ENCODE results near the gene E2F4. TPM values are rescaled to one million over a fixed set of nuclear protein-coding genes. Genes with fewer than 3 reads are reported as not detected.

E2F4 gene
- total RNA-seq, 1 donor from 2014 or later: 43.4 TPM

DNA sequence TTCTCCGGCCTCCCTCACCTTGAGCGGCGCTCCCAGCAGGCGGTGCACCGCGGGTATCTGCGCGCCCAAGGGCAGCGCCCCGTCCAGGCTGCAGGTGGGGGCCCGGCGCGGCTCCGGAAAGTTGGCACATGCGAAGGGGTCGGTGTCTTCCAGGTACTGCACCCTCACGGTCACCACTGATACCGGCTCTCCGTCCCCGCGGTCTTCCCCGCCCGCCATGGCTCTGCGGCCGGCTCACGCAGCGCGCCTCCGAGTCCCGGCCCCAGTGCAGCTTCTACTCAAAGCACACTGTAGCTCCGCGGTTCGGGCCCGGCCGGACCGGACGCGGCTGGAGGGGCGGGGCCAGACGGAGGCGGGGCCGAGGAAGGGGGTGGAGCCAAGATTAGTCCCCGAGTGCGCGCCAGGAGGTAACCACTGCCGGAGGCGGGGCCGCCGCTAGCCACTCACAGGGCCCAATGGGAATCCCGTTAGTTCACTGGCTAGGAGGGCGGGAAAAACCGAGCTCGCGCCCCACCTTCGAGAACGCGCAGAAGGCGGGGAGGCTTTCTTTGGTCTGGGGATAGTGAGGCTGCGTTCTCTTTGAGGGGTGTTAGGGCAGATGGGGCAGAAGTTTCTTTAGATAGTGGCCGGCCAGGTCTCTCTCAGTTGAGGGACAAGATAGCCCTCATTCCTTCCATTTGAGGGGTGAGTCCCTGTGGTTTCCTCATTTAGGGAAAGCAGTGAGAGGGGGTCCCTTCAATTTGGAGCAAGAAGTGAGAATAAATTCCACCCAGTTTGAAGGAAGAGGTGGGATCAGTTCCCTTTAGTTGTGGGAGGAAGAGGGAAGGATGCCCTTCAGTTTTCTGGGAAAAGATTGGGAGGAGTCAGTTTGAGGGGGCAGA is 55.5 kb downstream of the E2F4 start, which contains the start of gene FHOD1:
TSS of gene FHOD1 (minus strand) at position 290 of the 881 bp plus-strand sequence. CDS start at position 219, 71 bp downstream.
- peak; percentile 99 for DNase-seq (ENCODE audit: extremely low spot score, unreplicated experiment)
- Mint-ChIP-seq H3K9me3 (ENCODE audit: unreplicated experiment) (no peaks in the 10 kb centered on the region), H3K27ac (ENCODE audit: unreplicated experiment) (peak within 1 kb of the TSS; percentile 95), H3K4me1 (ENCODE audit: unreplicated experiment) (peaks cover 50% of the 10 kb centered on the region), H3K36me3 (ENCODE audit: unreplicated experiment) (no peaks in the 10 kb centered on the region), H3K4me3 (ENCODE audit: unreplicated experiment) (peak within 1 kb of the TSS; percentile 85), H3K27me3 (ENCODE audit: unreplicated experiment) (no peaks in the 10 kb centered on the region)
- TF ChIP-seq, protein P1, sequence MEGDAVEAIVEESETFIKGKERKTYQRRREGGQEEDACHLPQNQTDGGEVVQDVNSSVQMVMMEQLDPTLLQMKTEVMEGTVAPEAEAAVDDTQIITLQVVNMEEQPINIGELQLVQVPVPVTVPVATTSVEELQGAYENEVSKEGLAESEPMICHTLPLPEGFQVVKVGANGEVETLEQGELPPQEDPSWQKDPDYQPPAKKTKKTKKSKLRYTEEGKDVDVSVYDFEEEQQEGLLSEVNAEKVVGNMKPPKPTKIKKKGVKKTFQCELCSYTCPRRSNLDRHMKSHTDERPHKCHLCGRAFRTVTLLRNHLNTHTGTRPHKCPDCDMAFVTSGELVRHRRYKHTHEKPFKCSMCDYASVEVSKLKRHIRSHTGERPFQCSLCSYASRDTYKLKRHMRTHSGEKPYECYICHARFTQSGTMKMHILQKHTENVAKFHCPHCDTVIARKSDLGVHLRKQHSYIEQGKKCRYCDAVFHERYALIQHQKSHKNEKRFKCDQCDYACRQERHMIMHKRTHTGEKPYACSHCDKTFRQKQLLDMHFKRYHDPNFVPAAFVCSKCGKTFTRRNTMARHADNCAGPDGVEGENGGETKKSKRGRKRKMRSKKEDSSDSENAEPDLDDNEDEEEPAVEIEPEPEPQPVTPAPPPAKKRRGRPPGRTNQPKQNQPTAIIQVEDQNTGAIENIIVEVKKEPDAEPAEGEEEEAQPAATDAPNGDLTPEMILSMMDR (IDR thresholded peaks at IDR 0.05): no peak

DNA sequence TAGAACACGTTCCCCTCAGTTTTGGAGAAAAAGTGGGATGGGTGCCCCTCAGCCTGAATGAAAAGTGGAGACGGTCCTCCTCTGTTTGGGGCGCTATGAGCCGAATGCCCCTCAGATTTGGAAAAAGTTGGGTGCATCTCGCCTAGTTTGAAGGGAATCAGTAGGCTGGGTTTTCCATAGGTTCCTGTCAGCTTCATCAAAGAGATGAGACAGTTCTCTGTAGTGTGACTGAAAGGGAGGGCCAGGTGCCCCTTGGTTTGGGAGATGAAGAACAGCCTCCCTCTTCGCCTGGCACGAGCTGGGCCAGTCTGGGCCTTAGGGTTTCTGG is 56.1 kb downstream of the E2F4 start:
- TF ChIP-seq, protein P1 (IDR thresholded peaks at IDR 0.05): no peak
- Mint-ChIP-seq H3K9me3 (ENCODE audit: unreplicated experiment) (no peaks in the 10 kb centered on the region), H3K27me3 (ENCODE audit: unreplicated experiment) (no peaks in the 10 kb centered on the region), H3K4me3 (ENCODE audit: unreplicated experiment) (peak overlapping the region; percentile 85), H3K36me3 (ENCODE audit: unreplicated experiment) (no peaks in the 10 kb centered on the region), H3K27ac (ENCODE audit: unreplicated experiment) (peak overlapping the region; percentile 95), H3K4me1 (ENCODE audit: unreplicated experiment) (peaks cover 47% of the 10 kb centered on the region)
- no peak for DNase-seq (ENCODE audit: extremely low spot score, unreplicated experiment)

Small RNA genes lying within 50 kb of the gene (microRNA-seq; reads per million reads assigned to microRNA genes)
- gene MIR328 (ENCODE audit: unreplicated experiment): 163 reads per million, percentile 57 among the genes with 10 or more reads in this experiment

Other genes starting within 250 kb of the E2F4 start
- 0.24 and 0.73 TPM in 2 replicates for gene CES3, start 230.9 kb upstream of the E2F4 start, total RNA-seq
- gene CES4A, start 203.6 kb upstream of the E2F4 start, total RNA-seq: 3.3 and 3.8 TPM in 2 replicates
- gene CBFB, start 163.0 kb upstream of the E2F4 start, total RNA-seq: 75.2 and 88.3 TPM in 2 replicates
- 19.5 and 19.8 TPM in 2 replicates for gene PHAF1, start 82.2 kb upstream of the E2F4 start, total RNA-seq
- gene B3GNT9, start 41.2 kb upstream of the E2F4 start, total RNA-seq: 44.1 and 44.9 TPM in 2 replicates
- gene TRADD, start 32.2 kb upstream of the E2F4 start, total RNA-seq: 13.4 and 14.1 TPM in 2 replicates
- 12.8 and 15.5 TPM in 2 replicates for gene FBXL8, start 32.2 kb upstream of the E2F4 start, total RNA-seq
- 19.6 and 22.3 TPM in 2 replicates for gene HSF4, start 27.4 kb upstream of the E2F4 start, total RNA-seq
- 15.8 and 22.8 TPM in 2 replicates for gene NOL3, start 21.6 kb upstream of the E2F4 start, total RNA-seq
- 26.6 and 35.7 TPM in 2 replicates for gene MATCAP1, start 8.2 kb upstream of the E2F4 start, total RNA-seq
- gene EXOC3L1, start 2.0 kb upstream of the E2F4 start, total RNA-seq: not detected in 2 replicates
- gene ELMO3, start 7.0 kb downstream of the E2F4 start, total RNA-seq: 1.7 and 2.1 TPM in 2 replicates
- 41.0 and 44.5 TPM in 2 replicates for gene TMEM208, start 35.0 kb downstream of the E2F4 start, total RNA-seq
- 60.0 and 71.7 TPM in 2 replicates for gene FHOD1, start 55.3 kb downstream of the E2F4 start, total RNA-seq
- 4.2 and 4.4 TPM in 2 replicates for gene SLC9A5, start 56.8 kb downstream of the E2F4 start, total RNA-seq
- gene PLEKHG4, start 87.4 kb downstream of the E2F4 start, total RNA-seq: 10.1 and 11.4 TPM in 2 replicates
- gene KCTD19, start 134.6 kb downstream of the E2F4 start, total RNA-seq: 0.39 TPM in 1 of 2 replicates, not detected in the other
- not detected in 2 replicates for gene LRRC36, start 134.7 kb downstream of the E2F4 start, total RNA-seq
- 1.4 and 1.5 TPM in 2 replicates for gene TPPP3, start 201.3 kb downstream of the E2F4 start, total RNA-seq
- 13.5 and 15.4 TPM in 2 replicates for gene ZDHHC1, start 224.3 kb downstream of the E2F4 start, total RNA-seq
- gene HSD11B2, start 239.0 kb downstream of the E2F4 start, total RNA-seq: 0.40 and 0.68 TPM in 2 replicates

Data from osteocyte (in vitro differentiated cells).